ENCODE data around the gene TIAM2. TPM values are rescaled to one million over a fixed set of nuclear protein-coding genes. Genes with fewer than 3 reads are reported as not detected.

Gene TIAM2
- total and polyA plus RNA-seq, 10 of the 15 experiments (the other 5 are each of a cell fraction or from before 2014, with no cell fraction given), result 1.1 to 10.5 (median 2.3) TPM

GRCh38 chr6:154986787-154987235, 8.3 kb upstream of the TIAM2 start:
- no peaks in the 10 kb centered on the region for H3K27me3 ChIP-seq (replicated peaks in 1 of 2; ENCODE audit: control insufficient read depth in 2 of 2, insufficient read depth in 2 of 2, low read length in 1 of 2)
- TF ChIP-seq ATF3 (IDR thresholded peaks at IDR 0.05; ENCODE audit: borderline replicate concordance, extremely low read depth, low read depth, low read length) (no peak), SPI1 (IDR thresholded peaks at IDR 0.05; ENCODE audit: borderline replicate concordance, insufficient read depth, low read depth, low read length) (peak; percentile 41; the same call in 1 of the 2 replicates)
- no peaks in the 10 kb centered on the region for H3K79me2 ChIP-seq (ENCODE audit: control insufficient read depth, insufficient read depth, low read length)
- intact Hi-C loops (cut with micrococcal nuclease; ENCODE audit: unreplicated experiment) (no loop called here), in situ Hi-C loops (cut with MboI) (no loop called here)
- H3K36me3 ChIP-seq (ENCODE audit: control insufficient read depth in 2 of 2, insufficient read depth in 2 of 2, low read length in 1 of 2), result no peaks in the 10 kb centered on the region
- H3K9me3 ChIP-seq (replicated peaks; ENCODE audit: control insufficient read depth, insufficient read depth, low read length), result no peaks in the 10 kb centered on the region
- no peak overlapping the region for H3K4me3 ChIP-seq
- H3K4me2 ChIP-seq (ENCODE audit: control insufficient read depth, insufficient read depth), result no peak overlapping the region
- H3K9ac ChIP-seq (ENCODE audit: control insufficient read depth, insufficient read depth, low read length), result no peak overlapping the region
- no peaks in the 10 kb centered on the region for H4K20me1 ChIP-seq (ENCODE audit: control insufficient read depth, insufficient read depth)
- H3K27ac ChIP-seq (ENCODE audit: control insufficient read depth, insufficient read depth), result no peak overlapping the region
- ChIA-PET RAD21 (ENCODE audit: unreplicated experiment) (no interaction called here), POLR2A (interaction anchor here (0.5 kb wide), 1 partner anchor 191 kb away, joined by 5 read pairs; no protein-coding TSS in a partner anchor), SMC1A (ENCODE audit: uncharacterized antibody, unreplicated experiment) (interaction anchor here (0.8 to 1.2 kb wide), 2 partner anchors 31 to 55 kb away, joined by 3 read pairs; no protein-coding TSS in a partner anchor), CTCF (interaction anchor here (1.3 to 2.2 kb wide), 2 partner anchors 24 to 311 kb away, joined by 3 to 4 read pairs; no protein-coding TSS in a partner anchor)
- no peak for ATAC-seq
- no peaks in the 10 kb centered on the region for H3K4me1 ChIP-seq (ENCODE audit: control insufficient read depth, insufficient read depth, low read length)
- FAIRE-seq, result no peak
- no TSS peak for BruUV-seq (replicated peaks)
- no peak for DNase-seq (ENCODE audit: low read depth, low spot score)
- no peak overlapping the region for H2AFZ ChIP-seq (ENCODE audit: control insufficient read depth, low read depth, low read length)
- WGBS (ENCODE audit: insufficient coverage, insufficient replicate concordance, low lambda C conversion rate, missing lambda C conversion rate), result 48% methylated on average over 4 of the region's 4 CpGs

GRCh38 chr6:154989448-154989847, 5.7 kb upstream of the TIAM2 start:
- BruUV-seq (replicated peaks), result no TSS peak
- Histone ChIP-seq H3K4me3 (no peak overlapping the region), H3K36me3 (ENCODE audit: control insufficient read depth in 2 of 2, insufficient read depth in 2 of 2, low read length in 1 of 2) (no peaks in the 10 kb centered on the region), H3K4me1 (ENCODE audit: control insufficient read depth, insufficient read depth, low read length) (no peaks in the 10 kb centered on the region), H3K27me3 (replicated peaks in 1 of 2; ENCODE audit: control insufficient read depth in 2 of 2, insufficient read depth in 2 of 2, low read length in 1 of 2) (no peaks in the 10 kb centered on the region), H3K4me2 (ENCODE audit: control insufficient read depth, insufficient read depth) (no peak overlapping the region), H4K20me1 (ENCODE audit: control insufficient read depth, insufficient read depth) (no peaks in the 10 kb centered on the region), H3K79me2 (ENCODE audit: control insufficient read depth, insufficient read depth, low read length) (no peaks in the 10 kb centered on the region), H3K27ac (ENCODE audit: control insufficient read depth, insufficient read depth) (no peak overlapping the region), H3K9me3 (replicated peaks; ENCODE audit: control insufficient read depth, insufficient read depth, low read length) (no peaks in the 10 kb centered on the region), H3K9ac (ENCODE audit: control insufficient read depth, insufficient read depth, low read length) (no peak overlapping the region), H2AFZ (ENCODE audit: control insufficient read depth, low read depth, low read length) (no peak overlapping the region)
- no peak for FAIRE-seq
- POLR2A ChIA-PET, result no interaction called here
- no peak for ATAC-seq
- no peak for TF ChIP-seq ZNF217 (IDR thresholded peaks at IDR 0.05)
- TF ChIP-seq CREM (IDR thresholded peaks at IDR 0.05; ENCODE audit: low read depth), result no peak
- no peak for TF ChIP-seq EP300 (IDR thresholded peaks at IDR 0.05; ENCODE audit: borderline replicate concordance in 1 of 2, control insufficient read depth in 1 of 2, low read depth in 2 of 2, low read length in 2 of 2)
- no peak for TF ChIP-seq POU2F2 (IDR thresholded peaks at IDR 0.05; ENCODE audit: borderline replicate concordance, low read depth, low read length)
- no peak for TF ChIP-seq ELK1 (IDR thresholded peaks at IDR 0.05; ENCODE audit: low read depth, low read length)
- TF ChIP-seq MAX (IDR thresholded peaks at IDR 0.05; ENCODE audit: low read depth, low read length), result no peak
- no peak for DNase-seq (ENCODE audit: low read depth, low spot score)
- intact Hi-C loops (cut with micrococcal nuclease; ENCODE audit: unreplicated experiment), result no loop called here
- CTCF ChIA-PET, result no interaction called here
- RAD21 ChIA-PET (ENCODE audit: unreplicated experiment), result no interaction called here
- in situ Hi-C loops (cut with MboI), result no loop called here
- 71% methylated on average over 7 of the region's 7 CpGs for WGBS (ENCODE audit: insufficient coverage, insufficient replicate concordance, low lambda C conversion rate, missing lambda C conversion rate)
- SMC1A ChIA-PET (ENCODE audit: uncharacterized antibody, unreplicated experiment), result no interaction called here

Data from GM12878 (cell line).